ENCODE data around the gene NELFCD. TPM values are rescaled to one million over a fixed set of nuclear protein-coding genes. Genes with fewer than 3 reads are reported as not detected.
"Not testable (repeated sequence)": the region's sequence is repeated elsewhere in the genome, so short reads cannot be mapped to it uniquely, and the experiment has no call there.

The NELFCD gene
- total RNA-seq, 1 experiment from 2014 or later = 179 TPM

- no peak overlapping the region for H3K27ac Mint-ChIP-seq (ENCODE audit: unreplicated experiment)
- H3K4me1 Mint-ChIP-seq (ENCODE audit: low read depth, unreplicated experiment) = peaks cover 41% of the 10 kb centered on the region
- H3K27me3 Mint-ChIP-seq (ENCODE audit: unreplicated experiment) = no peaks in the 10 kb centered on the region
- intact Hi-C loops (cut with micrococcal nuclease; ENCODE audit: unreplicated experiment) = no loop called here
- H3K36me3 Mint-ChIP-seq (ENCODE audit: insufficient read depth, unreplicated experiment) = peaks cover 84% of the 10 kb centered on the region
- BruUV-seq (replicated peaks) = no TSS peak
- no peak for DNase-seq
- TF ChIP-seq, protein P1, sequence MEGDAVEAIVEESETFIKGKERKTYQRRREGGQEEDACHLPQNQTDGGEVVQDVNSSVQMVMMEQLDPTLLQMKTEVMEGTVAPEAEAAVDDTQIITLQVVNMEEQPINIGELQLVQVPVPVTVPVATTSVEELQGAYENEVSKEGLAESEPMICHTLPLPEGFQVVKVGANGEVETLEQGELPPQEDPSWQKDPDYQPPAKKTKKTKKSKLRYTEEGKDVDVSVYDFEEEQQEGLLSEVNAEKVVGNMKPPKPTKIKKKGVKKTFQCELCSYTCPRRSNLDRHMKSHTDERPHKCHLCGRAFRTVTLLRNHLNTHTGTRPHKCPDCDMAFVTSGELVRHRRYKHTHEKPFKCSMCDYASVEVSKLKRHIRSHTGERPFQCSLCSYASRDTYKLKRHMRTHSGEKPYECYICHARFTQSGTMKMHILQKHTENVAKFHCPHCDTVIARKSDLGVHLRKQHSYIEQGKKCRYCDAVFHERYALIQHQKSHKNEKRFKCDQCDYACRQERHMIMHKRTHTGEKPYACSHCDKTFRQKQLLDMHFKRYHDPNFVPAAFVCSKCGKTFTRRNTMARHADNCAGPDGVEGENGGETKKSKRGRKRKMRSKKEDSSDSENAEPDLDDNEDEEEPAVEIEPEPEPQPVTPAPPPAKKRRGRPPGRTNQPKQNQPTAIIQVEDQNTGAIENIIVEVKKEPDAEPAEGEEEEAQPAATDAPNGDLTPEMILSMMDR (IDR thresholded peaks at IDR 0.05; ENCODE audit: unreplicated experiment) = no peak
- H3K4me3 Mint-ChIP-seq (ENCODE audit: low read depth, unreplicated experiment) = no peak overlapping the region
- no peaks in the 10 kb centered on the region for H3K9me3 Mint-ChIP-seq (ENCODE audit: low read depth, unreplicated experiment)
- CTCF ChIA-PET = no interaction called here
Measured at GRCh38 chr20:59035381-59035780, 54.3 kb downstream of the NELFCD start.

GRCh38 chr20:59037386-59037785, 56.3 kb downstream of the NELFCD start:
- BruUV-seq (replicated peaks) = no TSS peak
- CTCF ChIA-PET = no interaction called here
- Mint-ChIP-seq H3K27ac (ENCODE audit: unreplicated experiment) (no peak overlapping the region), H3K9me3 (ENCODE audit: low read depth, unreplicated experiment) (no peaks in the 10 kb centered on the region), H3K4me1 (ENCODE audit: low read depth, unreplicated experiment) (peaks cover 40% of the 10 kb centered on the region), H3K27me3 (ENCODE audit: unreplicated experiment) (no peaks in the 10 kb centered on the region), H3K36me3 (ENCODE audit: insufficient read depth, unreplicated experiment) (peaks cover 84% of the 10 kb centered on the region), H3K4me3 (ENCODE audit: low read depth, unreplicated experiment) (no peak overlapping the region)
- TF ChIP-seq, protein P1 (IDR thresholded peaks at IDR 0.05; ENCODE audit: unreplicated experiment) = no peak
- intact Hi-C loops (cut with micrococcal nuclease; ENCODE audit: unreplicated experiment) = no loop called here
- no peak for DNase-seq

GRCh38 chr20:59039233-59039632, 58.2 kb downstream of the NELFCD start:
- no peak overlapping the region for H3K27ac Mint-ChIP-seq (ENCODE audit: unreplicated experiment)
- H3K4me3 Mint-ChIP-seq (ENCODE audit: low read depth, unreplicated experiment) = no peak overlapping the region
- CTCF ChIA-PET = no interaction called here
- no peak for DNase-seq
- H3K27me3 Mint-ChIP-seq (ENCODE audit: unreplicated experiment) = no peaks in the 10 kb centered on the region
- peaks cover 83% of the 10 kb centered on the region for H3K36me3 Mint-ChIP-seq (ENCODE audit: insufficient read depth, unreplicated experiment)
- BruUV-seq (replicated peaks) = no TSS peak
- TF ChIP-seq, protein P1 (IDR thresholded peaks at IDR 0.05; ENCODE audit: unreplicated experiment) = no peak
- intact Hi-C loops (cut with micrococcal nuclease; ENCODE audit: unreplicated experiment) = no loop called here
- no peaks in the 10 kb centered on the region for H3K9me3 Mint-ChIP-seq (ENCODE audit: low read depth, unreplicated experiment)
- peaks cover 33% of the 10 kb centered on the region for H3K4me1 Mint-ChIP-seq (ENCODE audit: low read depth, unreplicated experiment)

DNA sequence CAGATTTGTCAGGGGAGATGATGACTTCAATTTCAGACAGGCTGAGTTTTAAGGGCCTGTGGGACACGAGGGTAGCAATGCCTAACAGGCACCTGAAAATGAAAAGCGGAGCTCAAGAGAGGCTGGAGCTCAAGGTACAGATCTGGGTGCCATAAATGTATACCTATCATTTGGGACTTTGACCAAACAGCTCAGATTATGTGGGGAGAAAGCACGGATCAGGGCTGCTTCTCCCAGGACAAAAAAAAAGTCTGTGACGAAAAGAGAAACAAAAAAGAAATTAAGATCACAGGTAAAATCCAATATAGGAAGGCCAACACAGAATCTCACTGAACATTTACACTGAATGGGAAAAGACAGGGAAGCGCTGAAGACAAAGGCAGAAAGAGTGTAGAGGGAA, 59.6 kb downstream of the NELFCD start:
- no peak for DNase-seq
- TF ChIP-seq, protein P1 (IDR thresholded peaks at IDR 0.05; ENCODE audit: unreplicated experiment) = no peak
- peak overlapping the region; percentile 2 for H3K27ac Mint-ChIP-seq (ENCODE audit: unreplicated experiment)
- H3K9me3 Mint-ChIP-seq (ENCODE audit: low read depth, unreplicated experiment) = no peaks in the 10 kb centered on the region
- no peaks in the 10 kb centered on the region for H3K27me3 Mint-ChIP-seq (ENCODE audit: unreplicated experiment)
- no TSS peak for BruUV-seq (replicated peaks)
- intact Hi-C loops (cut with micrococcal nuclease; ENCODE audit: unreplicated experiment) = no loop called here
- peaks cover 23% of the 10 kb centered on the region for H3K4me1 Mint-ChIP-seq (ENCODE audit: low read depth, unreplicated experiment)
- H3K4me3 Mint-ChIP-seq (ENCODE audit: low read depth, unreplicated experiment) = peak overlapping the region; percentile 63
- H3K36me3 Mint-ChIP-seq (ENCODE audit: insufficient read depth, unreplicated experiment) = peaks cover 69% of the 10 kb centered on the region
- CTCF ChIA-PET = no interaction called here

DNA sequence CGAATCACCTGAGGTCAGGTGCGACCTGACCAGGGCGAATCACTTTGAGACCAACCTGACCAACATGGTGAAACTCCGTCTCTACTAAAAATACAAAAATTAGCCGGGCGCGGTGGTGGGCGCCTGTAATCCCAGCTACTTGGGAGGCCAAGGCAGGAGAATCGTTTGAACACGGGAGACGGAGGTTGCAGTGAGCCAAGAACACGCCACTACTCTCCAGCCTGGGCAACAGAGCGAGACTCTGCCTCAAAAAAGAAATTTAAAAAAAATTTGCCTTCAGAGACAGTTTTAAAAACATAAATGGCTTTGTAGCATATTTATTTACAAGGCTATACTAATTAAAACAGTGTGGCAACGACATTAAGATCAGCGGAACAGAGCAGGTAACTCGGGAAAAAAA, 60.4 kb downstream of the NELFCD start:
- BruUV-seq (replicated peaks) = TSS peak; percentile 26
- DNase-seq; intact Hi-C loops (cut with micrococcal nuclease; ENCODE audit: unreplicated experiment); H3K27me3 Mint-ChIP-seq (ENCODE audit: unreplicated experiment); H3K9me3 Mint-ChIP-seq (ENCODE audit: low read depth, unreplicated experiment): not testable (repeated sequence)
- H3K27ac Mint-ChIP-seq (ENCODE audit: unreplicated experiment) = peak overlapping the region; percentile 2
- H3K36me3 Mint-ChIP-seq (ENCODE audit: insufficient read depth, unreplicated experiment) = peaks cover 63% of the 10 kb centered on the region
- peak overlapping the region; percentile 63 for H3K4me3 Mint-ChIP-seq (ENCODE audit: low read depth, unreplicated experiment)
- CTCF ChIA-PET = interaction anchor here (0.9 kb wide), 1 partner anchor 9 kb away, joined by 3 read pairs; the partner anchor contains the start of gene ATP5F1E
- H3K4me1 Mint-ChIP-seq (ENCODE audit: low read depth, unreplicated experiment) = peaks cover 21% of the 10 kb centered on the region

Measured in Calu3 (cell line).